HEK293 (cell line): ENCODE data around the gene NPC2.
A peak's percentile ranks its signal among the peaks of the same experiment; 100 is the strongest.

Experiments used
- CTCF ChIA-PET: fragments of 350-600 bp; formaldehyde crosslinking; extraction: SDS; loops from one replicate; lab custom pipeline; 2021; ENCODE audit warnings: antibody characterized with exemption; lab: Yijun Ruan, JAX
- POLR2A ChIA-PET: fragments of 300-600 bp; formaldehyde crosslinking; extraction: SDS; loops from one replicate; lab custom pipeline; 2020; ENCODE audit warnings: antibody characterized with exemption, inconsistent platforms; lab: Yijun Ruan, JAX
- H3K27ac ChIP-seq: fragments of 200-500 bp; sonication (Bioruptor generic); 2 replicates; pipeline ENCODE4 v1.5.1; 2014; ENCODE audit warnings: low read depth, low read length, control low read depth, inconsistent platforms; ENCODE audit errors: extremely low read depth
- H3K36me3 ChIP-seq, 2 experiments: fragments of 200-500 bp in 1 of 2; sonication (Bioruptor generic) in 1 of 2; 1 replicate in 1 of 2; 2 replicates in 1 of 2; pipeline ENCODE4 v1.5.1; 2014 to 2017; ENCODE audit warnings: inconsistent platforms in 2 of 2, low read length in 2 of 2; ENCODE audit not compliant: control insufficient read depth in 2 of 2, insufficient read depth in 1 of 2
- H3K4me1 ChIP-seq: fragments of 200-500 bp; sonication (Bioruptor generic); 2 replicates; pipeline ENCODE4 v1.5.1; 2014; ENCODE audit warnings: mild to moderate bottlenecking, low read length, inconsistent platforms; ENCODE audit not compliant: control insufficient read depth, insufficient read depth
- H3K4me3 ChIP-seq: 2 replicates; pipeline ENCODE4 v1.5.1; 2011; ENCODE audit warnings: low read depth, mild to moderate bottlenecking, control low read depth, low read length, moderate library complexity
- H3K9me3 ChIP-seq: fragments of 200-500 bp; sonication (Bioruptor generic); 2 replicates; pipeline ENCODE4 v1.5.1; 2014; ENCODE audit warnings: low read depth, low read length, inconsistent platforms; ENCODE audit not compliant: control insufficient read depth, insufficient read depth
- HOXC10 ChIP-seq: sonication (generic); formaldehyde crosslinking; IDR thresholded peaks from 2 replicates; pipeline ENCODE4 v1.8.1; 2023; ENCODE audit warnings: mild to moderate bottlenecking, missing genetic modification reagents
- KLF7 ChIP-seq: fragments of 450-650 bp; formaldehyde crosslinking; IDR thresholded peaks from 2 replicates; pipeline ENCODE4 v1.5.1; 2016; ENCODE audit warnings: missing biosample characterization, missing genetic modification characterization, borderline replicate concordance
- OVOL3 ChIP-seq: fragments of 450-650 bp; formaldehyde crosslinking; IDR thresholded peaks from 2 replicates; pipeline ENCODE4 v1.5.1; 2016; ENCODE audit warnings: missing biosample characterization, missing genetic modification characterization
- PRDM1 ChIP-seq: fragments of 450-650 bp; formaldehyde crosslinking; IDR thresholded peaks from 2 replicates; pipeline ENCODE4; 2016; ENCODE audit warnings: missing biosample characterization, missing genetic modification characterization
- PRDM6 ChIP-seq: fragments of 450-650 bp; formaldehyde crosslinking; IDR thresholded peaks from 2 replicates; pipeline ENCODE4 v1.5.1; 2017; ENCODE audit warnings: missing biosample characterization, missing genetic modification characterization
- SETDB1 ChIP-seq: IDR thresholded peaks from one replicate; pipeline ENCODE4 v1.6.1; 2017; ENCODE audit warnings: mild to moderate bottlenecking, low read length, moderate library complexity, mixed read lengths; ENCODE audit not compliant: insufficient read length
- TSHZ1 ChIP-seq: fragments of 450-650 bp; formaldehyde crosslinking; IDR thresholded peaks from 2 replicates; pipeline ENCODE4 v1.5.1; 2016; ENCODE audit warnings: missing biosample characterization, missing genetic modification characterization, borderline replicate concordance
- ZEB2 ChIP-seq: fragments of 450-650 bp; formaldehyde crosslinking; IDR thresholded peaks from 2 replicates; pipeline ENCODE4 v1.5.1; 2016; ENCODE audit warnings: missing biosample characterization, missing genetic modification characterization
- ZNF155 ChIP-seq: fragments of 450-650 bp; formaldehyde crosslinking; IDR thresholded peaks from 2 replicates; pipeline ENCODE4 v1.5.1; 2016; ENCODE audit warnings: missing biosample characterization, missing genetic modification characterization
- ZNF221 ChIP-seq: fragments of 450-650 bp; formaldehyde crosslinking; IDR thresholded peaks from 2 replicates; pipeline ENCODE4 v1.5.1; 2017; ENCODE audit warnings: missing biosample characterization, missing genetic modification characterization, borderline replicate concordance
- ZNF223 ChIP-seq: fragments of 450-650 bp; formaldehyde crosslinking; IDR thresholded peaks from 2 replicates; pipeline ENCODE4 v1.5.1; 2016; ENCODE audit warnings: missing biosample characterization, missing genetic modification characterization
- ZNF324 ChIP-seq: fragments of 450-650 bp; formaldehyde crosslinking; IDR thresholded peaks from 2 replicates; pipeline ENCODE4 v1.5.1; 2016; ENCODE audit warnings: missing biosample characterization, missing genetic modification characterization
- ZNF521 ChIP-seq: fragments of 450-650 bp; formaldehyde crosslinking; IDR thresholded peaks from 2 replicates; pipeline ENCODE4 v1.5.1; 2017; ENCODE audit warnings: missing biosample characterization, mild to moderate bottlenecking, missing genetic modification characterization
- ZNF548 ChIP-seq: fragments of 450-650 bp; formaldehyde crosslinking; IDR thresholded peaks from 2 replicates; pipeline ENCODE4 v1.5.1; 2016; ENCODE audit warnings: missing biosample characterization, missing genetic modification characterization
- ZNF558 ChIP-seq: fragments of 450-650 bp; formaldehyde crosslinking; IDR thresholded peaks from 2 replicates; pipeline ENCODE4 v1.5.1; 2016; ENCODE audit warnings: missing biosample characterization, missing genetic modification characterization
- ZNF571 ChIP-seq: fragments of 450-650 bp; formaldehyde crosslinking; IDR thresholded peaks from 2 replicates; pipeline ENCODE4 v1.5.0; 2017; ENCODE audit warnings: missing biosample characterization, missing genetic modification characterization
- ZNF585B ChIP-seq: fragments of 450-650 bp; formaldehyde crosslinking; IDR thresholded peaks from 2 replicates; pipeline ENCODE4 v1.5.1; 2016; ENCODE audit warnings: missing biosample characterization, missing genetic modification characterization
- ZNF626 ChIP-seq: fragments of 450-650 bp; sonication (Bioruptor Pico); formaldehyde crosslinking; IDR thresholded peaks from 2 replicates; pipeline ENCODE4 v1.5.1; 2018; ENCODE audit warnings: missing biosample characterization, missing genetic modification characterization, inconsistent platforms
- ZNF629 ChIP-seq: fragments of 450-650 bp; formaldehyde crosslinking; IDR thresholded peaks from 2 replicates; pipeline ENCODE4 v1.5.1; 2017; ENCODE audit warnings: missing biosample characterization, missing genetic modification characterization
- ZNF654 ChIP-seq: fragments of 450-650 bp; formaldehyde crosslinking; IDR thresholded peaks from 2 replicates; pipeline ENCODE4 v1.5.1; 2016; ENCODE audit warnings: low read depth, missing biosample characterization, missing genetic modification characterization
- ZNF660 ChIP-seq: fragments of 450-650 bp; IDR thresholded peaks from 2 replicates; pipeline ENCODE4 v1.5.1; 2018; ENCODE audit warnings: missing biosample characterization, mild to moderate bottlenecking, missing genetic modification characterization
- ZNF677 ChIP-seq: fragments of 450-650 bp; IDR thresholded peaks from 2 replicates; pipeline ENCODE4 v1.5.0; 2018; ENCODE audit warnings: missing biosample characterization, mild to moderate bottlenecking, missing genetic modification characterization, moderate library complexity
- ZNF777 ChIP-seq: fragments of 450-650 bp; formaldehyde crosslinking; IDR thresholded peaks from 2 replicates; pipeline ENCODE4 v1.5.1; 2017; ENCODE audit warnings: missing biosample characterization, missing genetic modification characterization, borderline replicate concordance
- ZSCAN23 ChIP-seq: fragments of 450-650 bp; formaldehyde crosslinking; IDR thresholded peaks from 2 replicates; pipeline ENCODE4 v1.5.1; 2016; ENCODE audit warnings: missing biosample characterization, missing genetic modification characterization
- ZXDB ChIP-seq: fragments of 450-650 bp; formaldehyde crosslinking; IDR thresholded peaks from 2 replicates; pipeline ENCODE4 v1.5.1; 2016; ENCODE audit warnings: missing biosample characterization, missing genetic modification characterization
- TF ChIP-seq, protein P1 (sequence below): fragments of 450-650 bp; formaldehyde crosslinking; IDR thresholded peaks from 2 replicates; pipeline ENCODE4 v1.5.1; 2016; ENCODE audit warnings: missing biosample characterization, missing genetic modification characterization
- TF ChIP-seq, protein P2 (sequence below): fragments of 450-650 bp; formaldehyde crosslinking; IDR thresholded peaks from 2 replicates; pipeline ENCODE4 v1.5.1; 2016; ENCODE audit warnings: missing biosample characterization, missing genetic modification characterization

The NPC2 gene

GRCh38 chr14:74493343-74494261 lies 497 bp upstream of the NPC2 start, which contains the start of gene ISCA2 (continued):
- TF ChIP-seq TSHZ1 (tag by site-specific recombination): no peak
- no peak for TF ChIP-seq KLF7 (tag by site-specific recombination)
- TF ChIP-seq ZNF677 (tag by site-specific recombination): no peak
- no peak for TF ChIP-seq ZNF223 (tag by site-specific recombination)
- TF ChIP-seq ZSCAN23 (tag by site-specific recombination): no peak
- no peak for TF ChIP-seq ZNF548
- no peak for TF ChIP-seq ZNF571 (tag by site-specific recombination)
- TF ChIP-seq ZEB2: peak; percentile 50
- no peak for TF ChIP-seq ZNF324 (tag by site-specific recombination)
- no peak for TF ChIP-seq ZNF221 (tag by site-specific recombination)
- TF ChIP-seq ZNF660 (tag by site-specific recombination): no peak
- peak; percentile 71 for TF ChIP-seq ZXDB (tag by site-specific recombination)
- no peak for TF ChIP-seq ZNF626 (tag by site-specific recombination)
- no peak for TF ChIP-seq ZNF521 (tag by site-specific recombination)
- TF ChIP-seq OVOL3 (tag by site-specific recombination): no peak
- no peak for TF ChIP-seq PRDM1 (tag by site-specific recombination)

DNA sequence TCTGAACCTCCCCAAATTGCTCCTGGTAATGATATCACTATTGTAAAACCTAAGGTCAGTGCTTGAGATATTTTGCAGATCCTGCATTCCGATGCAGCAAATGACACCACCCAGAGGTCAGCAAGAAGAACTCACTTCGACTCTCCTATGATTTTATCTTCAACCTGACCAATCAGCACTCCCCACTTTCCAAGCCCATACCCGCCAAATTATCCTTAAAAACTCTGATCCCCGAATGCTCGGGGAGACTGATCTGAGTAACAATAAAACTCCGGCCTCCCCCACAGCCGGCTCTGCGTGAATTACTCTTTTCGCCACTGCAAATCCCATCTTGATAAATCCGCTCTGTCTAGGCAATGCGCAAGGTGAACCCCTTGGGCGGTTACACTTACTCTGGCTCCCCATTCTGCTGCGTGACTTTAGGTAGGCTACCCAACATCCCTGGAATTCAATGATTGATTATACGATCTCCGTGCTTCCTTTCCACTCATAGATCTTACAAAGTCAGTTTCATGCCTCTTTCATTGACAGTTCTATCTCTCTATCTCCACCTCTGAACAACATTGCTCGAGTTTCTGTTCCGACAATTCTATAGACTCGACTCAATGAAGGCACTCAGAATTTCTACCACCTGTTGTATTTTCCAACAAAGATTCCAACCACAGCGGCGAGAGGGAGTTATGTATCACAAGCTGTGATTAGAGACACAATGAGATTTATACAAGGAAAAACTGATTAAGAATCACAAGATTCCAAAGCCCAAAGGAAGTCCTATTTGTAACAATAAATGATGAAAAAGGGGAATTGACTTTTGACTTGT lies 939 bp downstream of the NPC2 start:
- Histone ChIP-seq H3K27ac (no peak overlapping the region), H3K36me3 (peaks cover 3 to 6% of the 10 kb centered on the region in 2 experiments; a peak in 2 of 3 replicates), H3K9me3 (no peaks in the 10 kb centered on the region), H3K4me3 (peak overlapping the region; percentile 90), H3K4me1 (peaks cover 31% of the 10 kb centered on the region)
- ChIA-PET POLR2A (interaction anchor here (0.7 to 1.2 kb wide), 2 partner anchors 17 to 117 kb away, joined by 3 to 4 read pairs; no protein-coding TSS in a partner anchor), CTCF (interaction anchor here (0.5 to 1.0 kb wide), 10 partner anchors 10 to 279 kb away, joined by 3 to 6 read pairs (median 3); no protein-coding TSS in a partner anchor)
- TF ChIP-seq ZNF324 (tag by site-specific recombination) (no peak), ZNF558 (tag by site-specific recombination) (no peak), SETDB1 (no peak), ZNF654 (tag by site-specific recombination) (no peak), OVOL3 (tag by site-specific recombination) (no peak), ZNF777 (no peak), PRDM6 (tag by site-specific recombination) (no peak; the same call in 1 of the 2 replicates), ZNF155 (tag by site-specific recombination) (no peak), HOXC10 (no peak), ZNF585B (tag by site-specific recombination) (no peak), ZNF629 (tag by site-specific recombination) (no peak)
- TF ChIP-seq, protein P1, sequence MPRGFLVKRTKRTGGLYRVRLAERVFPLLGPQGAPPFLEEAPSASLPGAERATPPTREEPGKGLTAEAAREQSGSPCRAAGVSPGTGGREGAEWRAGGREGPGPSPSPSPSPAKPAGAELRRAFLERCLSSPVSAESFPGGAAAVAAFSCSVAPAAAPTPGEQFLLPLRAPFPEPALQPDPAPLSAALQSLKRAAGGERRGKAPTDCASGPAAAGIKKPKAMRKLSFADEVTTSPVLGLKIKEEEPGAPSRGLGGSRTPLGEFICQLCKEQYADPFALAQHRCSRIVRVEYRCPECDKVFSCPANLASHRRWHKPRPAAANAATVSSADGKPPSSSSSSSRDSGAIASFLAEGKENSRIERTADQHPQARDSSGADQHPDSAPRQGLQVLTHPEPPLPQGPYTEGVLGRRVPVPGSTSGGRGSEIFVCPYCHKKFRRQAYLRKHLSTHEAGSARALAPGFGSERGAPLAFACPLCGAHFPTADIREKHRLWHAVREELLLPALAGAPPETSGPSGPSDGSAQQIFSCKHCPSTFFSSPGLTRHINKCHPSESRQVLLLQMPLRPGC (tag by site-specific recombination): 0 out of 2 replicates have a peak, but pooled peaks have one; percentile 35
- TF ChIP-seq, protein P2, sequence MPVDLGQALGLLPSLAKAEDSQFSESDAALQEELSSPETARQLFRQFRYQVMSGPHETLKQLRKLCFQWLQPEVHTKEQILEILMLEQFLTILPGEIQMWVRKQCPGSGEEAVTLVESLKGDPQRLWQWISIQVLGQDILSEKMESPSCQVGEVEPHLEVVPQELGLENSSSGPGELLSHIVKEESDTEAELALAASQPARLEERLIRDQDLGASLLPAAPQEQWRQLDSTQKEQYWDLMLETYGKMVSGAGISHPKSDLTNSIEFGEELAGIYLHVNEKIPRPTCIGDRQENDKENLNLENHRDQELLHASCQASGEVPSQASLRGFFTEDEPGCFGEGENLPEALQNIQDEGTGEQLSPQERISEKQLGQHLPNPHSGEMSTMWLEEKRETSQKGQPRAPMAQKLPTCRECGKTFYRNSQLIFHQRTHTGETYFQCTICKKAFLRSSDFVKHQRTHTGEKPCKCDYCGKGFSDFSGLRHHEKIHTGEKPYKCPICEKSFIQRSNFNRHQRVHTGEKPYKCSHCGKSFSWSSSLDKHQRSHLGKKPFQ (tag by site-specific recombination): no peak
